GM13977 (cell line): Measurements from ENCODE around the gene SHISAL1.

ENCODE experiments used
- DNase-seq: peaks from one replicate; pipeline ENCODE4 v3.0.0; 2012; ENCODE audit warnings: low spot score
- CTCF ChIP-seq: IDR thresholded peaks from 2 replicates; pipeline ENCODE4 v1.5.1; 2012; ENCODE audit warnings: mild to moderate bottlenecking, control low read depth; ENCODE audit not compliant: insufficient read depth; ENCODE audit errors: extremely low read depth, missing control alignments
- in situ Hi-C: fragments of 300-500 bp; cut with MboI; formaldehyde crosslinking; loops from one replicate; pipeline ENCODE4 v1.12.0; 2022; ENCODE audit warnings: low sequenced_read_pairs, low pct_unique_long_range_greater_than_20kb, mixed read lengths, inconsistent platforms; ENCODE audit not compliant: unreplicated experiment

Gene SHISAL1

GRCh38 chr22:44224166-44224565 lies 88.6 kb downstream of the SHISAL1 start:
- DNase-seq = no peak
- in situ Hi-C loops = no loop called here
- TF ChIP-seq CTCF = no peak

GRCh38 chr22:44221710-44222475 lies 90.9 kb downstream of the SHISAL1 start:
- DNase-seq = peak; percentile 2
- in situ Hi-C loops = no loop called here
- TF ChIP-seq CTCF = no peak

- in situ Hi-C loops = no loop called here
- no peak for TF ChIP-seq CTCF
- peak; percentile 2 for DNase-seq
These were observed 91.7 kb downstream of the SHISAL1 start for GRCh38 chr22:44220727-44221680.

GRCh38 chr22:44219101-44219870 lies 93.5 kb downstream of the SHISAL1 start:
- peak; percentile 4 for DNase-seq
- TF ChIP-seq CTCF = no peak
- in situ Hi-C loops = no loop called here

- peak; percentile 5 for DNase-seq
- no peak for TF ChIP-seq CTCF
- in situ Hi-C loops = no loop called here
These were observed 94.7 kb downstream of the SHISAL1 start for GRCh38 chr22:44218071-44218470.

GRCh38 chr22:44217346-44217745 lies 95.4 kb downstream of the SHISAL1 start:
- in situ Hi-C loops = no loop called here
- no peak for TF ChIP-seq CTCF
- DNase-seq = peak; percentile 6
